Caco-2 (cell line): ENCODE measurements around the gene ITPA. TPM values are rescaled to one million over a fixed set of nuclear protein-coding genes. Genes with fewer than 3 reads are reported as not detected.

Experiments used
- BruUV-seq: library from RNA; stranded (reverse); fragments of 400-500 nt; replicated peaks from 2 replicates; lab custom pipeline; 2021; lab: Mats Ljungman, UMichigan
- CTCF ChIA-PET: fragments of 300-600 bp; sonication (Branson Sonifier 250); formaldehyde crosslinking; loops from one replicate; lab custom pipeline; 2022; ENCODE audit warnings: antibody characterized with exemption; lab: Charles Lee
- POLR2A ChIA-PET: fragments of 300-600 bp; sonication (Branson Sonifier 250); formaldehyde crosslinking; loops from one replicate; lab custom pipeline; 2022; ENCODE audit warnings: antibody characterized with exemption; lab: Charles Lee
- DNase-seq, 2 experiments: peaks; one replicate each; pipeline versions ENCODE4 v3.0.0 to v3.0.0-alpha.2; 2020 to 2022
- H3K27me3 ChIP-seq: replicated peaks from 2 replicates; pipeline ENCODE4 v1.6.0; 2011; ENCODE audit warnings: low read length; ENCODE audit not compliant: control insufficient read depth, insufficient read depth
- H3K36me3 ChIP-seq: 2 replicates; pipeline ENCODE4 v1.5.1; 2011; ENCODE audit warnings: low read length; ENCODE audit not compliant: control insufficient read depth, insufficient read depth
- H3K4me1 ChIP-seq: fragments of 250-450 bp; sonication (Bioruptor Pico); 2 replicates; pipeline ENCODE4 v1.5.1; 2020; ENCODE audit warnings: mild to moderate bottlenecking
- H3K4me3 ChIP-seq: 2 replicates; pipeline ENCODE4 v1.5.1; 2011; ENCODE audit warnings: low read depth, mild to moderate bottlenecking, control low read depth, low read length
- H3K9me3 ChIP-seq: fragments of 250-450 bp; sonication (Bioruptor Pico); 2 replicates; pipeline ENCODE4 v1.5.1; 2020; ENCODE audit warnings: mild to moderate bottlenecking, moderate library complexity
- H3K27ac Mint-ChIP-seq: one replicate; pipeline ENCODE4 v1.8.0; 2022; ENCODE audit warnings: mixed read lengths; ENCODE audit not compliant: unreplicated experiment
- H3K27me3 Mint-ChIP-seq: one replicate; pipeline ENCODE4 v1.8.0; 2022; ENCODE audit warnings: mixed read lengths; ENCODE audit not compliant: insufficient read depth, unreplicated experiment
- H3K36me3 Mint-ChIP-seq: one replicate; pipeline ENCODE4 v1.8.0; 2022; ENCODE audit warnings: mild to moderate bottlenecking, mixed read lengths; ENCODE audit not compliant: insufficient read depth, unreplicated experiment
- H3K4me1 Mint-ChIP-seq: one replicate; pipeline ENCODE4 v1.8.0; 2022; ENCODE audit warnings: low read depth, mixed read lengths; ENCODE audit not compliant: unreplicated experiment
- H3K4me3 Mint-ChIP-seq: one replicate; pipeline ENCODE4 v1.8.0; 2022; ENCODE audit warnings: mild to moderate bottlenecking, moderate library complexity, mixed read lengths; ENCODE audit not compliant: unreplicated experiment
- H3K9me3 Mint-ChIP-seq: one replicate; pipeline ENCODE4 v1.8.0; 2022; ENCODE audit warnings: mixed read lengths; ENCODE audit not compliant: unreplicated experiment
- CTCF ChIP-seq, 2 experiments: fragments of 200-600 bp in 1 of 2; IDR thresholded peaks; 1 replicate in 1 of 2; 2 replicates in 1 of 2; pipeline versions ENCODE4 v1.5.1 to v1.8.0; 2011 to 2022; ENCODE audit warnings: antibody characterized with exemption in 1 of 2, control low read depth in 1 of 2, inconsistent platforms in 1 of 2, low read depth in 1 of 2, low read length in 1 of 2, mild to moderate bottlenecking in 1 of 2, moderate library complexity in 1 of 2; ENCODE audit not compliant: insufficient read depth in 1 of 2, severe bottlenecking in 1 of 2, unreplicated experiment in 1 of 2
- intact Hi-C: fragments of 100-400 bp; cut with micrococcal nuclease; formaldehyde crosslinking; loops from one replicate; pipeline ENCODE4 v1.10.0; 2022; ENCODE audit not compliant: unreplicated experiment
- total RNA-seq: library from RNA; stranded (reverse); gene quantifications from 2 replicates; pipeline ENCODE4 v1.2.3, GENCODE V29; 2022

ITPA gene
- total RNA-seq, 1 experiment from 2014 or later: 73.8 TPM

- Mint-ChIP-seq H3K4me3 (no peak overlapping the region), H3K27ac (no peak overlapping the region), H3K27me3 (no peaks in the 10 kb centered on the region), H3K4me1 (peaks cover 6% of the 10 kb centered on the region), H3K9me3 (no peaks in the 10 kb centered on the region), H3K36me3 (no peaks in the 10 kb centered on the region)
- Histone ChIP-seq H3K27me3 (no peaks in the 10 kb centered on the region), H3K36me3 (no peaks in the 10 kb centered on the region), H3K4me1 (no peaks in the 10 kb centered on the region), H3K4me3 (no peak overlapping the region), H3K9me3 (no peaks in the 10 kb centered on the region)
- no TSS peak for BruUV-seq
- ChIA-PET CTCF (interaction anchor here (0.5 to 1.3 kb wide), 2 partner anchors 29 to 198 kb away, joined by 4 read pairs; no protein-coding TSS in a partner anchor), POLR2A (no interaction called here)
- DNase-seq: no peak
- intact Hi-C loops: no loop called here
- no peak for TF ChIP-seq CTCF (IDR thresholded peaks at IDR 0.05; ENCODE audit: insufficient read depth in 1 of 2, low read depth in 1 of 2, low read length in 1 of 2, severe bottlenecking in 1 of 2, unreplicated experiment in 1 of 2)
Measured at GRCh38 chr20:3251806-3252205, 42.5 kb downstream of the ITPA start.

GRCh38 chr20:3255728-3256127, 46.4 kb downstream of the ITPA start:
- no TSS peak for BruUV-seq
- Histone ChIP-seq H3K27me3 (no peaks in the 10 kb centered on the region), H3K4me3 (no peak overlapping the region), H3K4me1 (no peaks in the 10 kb centered on the region), H3K9me3 (no peaks in the 10 kb centered on the region), H3K36me3 (no peaks in the 10 kb centered on the region)
- DNase-seq: no peak
- Mint-ChIP-seq H3K27ac (no peak overlapping the region), H3K4me1 (no peaks in the 10 kb centered on the region), H3K9me3 (no peaks in the 10 kb centered on the region), H3K36me3 (no peaks in the 10 kb centered on the region), H3K4me3 (no peak overlapping the region), H3K27me3 (no peaks in the 10 kb centered on the region)
- TF ChIP-seq CTCF (IDR thresholded peaks at IDR 0.05; ENCODE audit: insufficient read depth in 1 of 2, low read depth in 1 of 2, low read length in 1 of 2, severe bottlenecking in 1 of 2, unreplicated experiment in 1 of 2): no peak
- CTCF ChIA-PET: no interaction called here
- POLR2A ChIA-PET: no interaction called here
- intact Hi-C loops: no loop called here

- Histone ChIP-seq H3K4me1 (no peaks in the 10 kb centered on the region), H3K27me3 (no peaks in the 10 kb centered on the region), H3K9me3 (no peaks in the 10 kb centered on the region), H3K4me3 (no peak overlapping the region), H3K36me3 (no peaks in the 10 kb centered on the region)
- POLR2A ChIA-PET: no interaction called here
- Mint-ChIP-seq H3K36me3 (no peaks in the 10 kb centered on the region), H3K4me3 (no peak overlapping the region), H3K27me3 (no peaks in the 10 kb centered on the region), H3K27ac (no peak overlapping the region), H3K4me1 (no peaks in the 10 kb centered on the region), H3K9me3 (no peaks in the 10 kb centered on the region)
- no peak for TF ChIP-seq CTCF (IDR thresholded peaks at IDR 0.05; ENCODE audit: insufficient read depth in 1 of 2, low read depth in 1 of 2, low read length in 1 of 2, severe bottlenecking in 1 of 2, unreplicated experiment in 1 of 2)
- intact Hi-C loops: no loop called here
- CTCF ChIA-PET: no interaction called here
- no TSS peak for BruUV-seq
- DNase-seq: no peak
Measured at GRCh38 chr20:3258429-3258828, 49.1 kb downstream of the ITPA start.
